IPS-18c (cell line): Measurements from ENCODE around the gene SIPA1L3.

Experiments used
- H3K4me3 ChIP-seq: 2 replicates; pipeline ENCODE4 v1.7.0; 2013; ENCODE audit warnings: low read depth, mild to moderate bottlenecking, low read length, moderate library complexity; ENCODE audit not compliant: insufficient read depth
- H3K9me3 ChIP-seq: one replicate; pipeline ENCODE4 v1.6.1; 2013; ENCODE audit warnings: mild to moderate bottlenecking, low read length, moderate library complexity; ENCODE audit not compliant: control insufficient read depth, insufficient read depth

SIPA1L3 gene

DNA sequence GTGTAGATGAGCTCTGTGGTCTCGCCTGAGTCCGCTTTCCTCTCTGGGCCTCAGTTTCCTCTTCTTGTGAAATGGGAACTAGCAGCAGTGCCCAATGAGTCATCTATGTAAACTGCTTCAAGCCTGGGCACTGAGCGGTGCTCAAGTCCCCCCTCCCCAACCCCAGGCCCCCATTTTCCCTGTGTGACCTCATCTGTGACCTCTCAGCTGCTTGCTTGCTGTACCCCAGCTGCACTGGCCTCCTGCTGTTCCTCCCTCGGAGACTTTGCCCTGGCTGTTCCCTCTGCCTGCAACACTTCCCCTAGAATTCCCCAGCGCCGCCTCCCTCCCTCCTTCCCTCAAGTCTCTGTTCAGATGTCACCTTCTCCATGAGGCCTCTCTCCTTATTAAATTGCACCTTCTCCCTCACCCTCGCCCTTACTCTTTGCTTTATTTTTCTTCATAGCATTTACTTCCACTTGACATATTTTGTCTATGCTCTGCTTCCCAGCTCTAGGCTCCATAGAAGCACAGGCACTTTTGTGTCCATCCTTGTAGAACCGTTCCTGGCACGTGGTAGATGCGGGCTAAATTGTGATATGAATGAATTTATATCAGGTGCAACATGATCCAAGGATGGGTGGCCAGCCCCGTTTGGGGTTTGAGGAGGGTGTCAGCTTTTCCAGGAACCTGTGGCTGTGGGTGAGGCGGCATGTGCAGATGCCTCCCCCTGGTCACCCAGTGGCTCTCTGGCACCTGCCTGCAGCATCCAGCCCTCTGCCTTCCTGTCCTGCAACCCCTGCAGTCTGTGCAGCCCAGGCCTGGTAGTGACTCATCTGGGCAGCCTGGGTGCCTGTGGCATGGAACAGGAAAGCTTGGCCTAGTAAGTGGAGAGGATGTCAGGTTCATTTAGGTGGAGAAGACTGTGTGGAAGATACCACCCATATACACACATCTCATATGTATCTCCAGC lies 26.3 kb downstream of the SIPA1L3 start:
- Histone ChIP-seq H3K4me3 (no peak overlapping the region), H3K9me3 (peaks cover 8% of the 10 kb centered on the region)

DNA sequence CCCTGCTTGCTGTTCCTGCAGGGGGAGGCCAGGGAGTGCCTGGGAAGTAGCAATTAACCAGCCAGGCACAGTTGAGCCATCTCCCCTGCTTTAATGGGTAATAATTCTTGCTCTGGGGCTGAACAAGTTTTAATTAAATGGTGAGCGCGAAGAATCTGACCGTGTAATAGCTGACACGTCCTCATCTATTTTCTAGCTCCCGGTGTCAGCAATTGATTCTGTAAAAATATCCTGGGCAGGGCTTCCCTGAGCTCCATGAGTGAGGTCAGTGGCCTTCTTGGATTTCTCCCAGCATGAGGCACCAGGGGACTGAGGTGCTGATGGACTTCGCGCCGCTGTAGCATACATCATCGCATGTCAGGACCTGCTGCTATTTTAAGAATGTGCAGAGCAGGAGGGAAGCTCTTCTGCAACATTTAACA lies 26.9 kb downstream of the SIPA1L3 start:
- H3K9me3 ChIP-seq: peaks cover 8% of the 10 kb centered on the region
- H3K4me3 ChIP-seq: no peak overlapping the region

DNA sequence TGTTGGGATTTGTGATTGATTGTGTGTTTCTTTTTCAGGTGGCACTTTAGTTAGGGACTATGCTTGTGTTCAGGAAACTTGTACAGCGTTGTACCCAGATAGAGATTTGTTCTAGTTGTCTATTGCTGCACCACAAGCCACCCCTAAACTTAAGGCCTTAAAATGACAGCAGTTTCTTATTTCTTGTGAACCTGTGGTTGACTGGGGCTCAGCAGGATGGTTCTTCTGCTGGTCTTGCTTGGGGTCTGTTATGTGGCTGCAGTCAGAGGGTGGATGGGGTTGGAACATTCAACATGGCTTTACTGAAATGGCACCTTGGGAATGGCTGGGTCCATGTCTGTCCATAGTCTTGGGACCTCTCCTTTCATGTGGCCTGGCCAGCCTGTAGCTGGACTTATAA lies 28.3 kb downstream of the SIPA1L3 start:
- H3K9me3 ChIP-seq: peaks cover 8% of the 10 kb centered on the region
- no peak overlapping the region for H3K4me3 ChIP-seq

DNA sequence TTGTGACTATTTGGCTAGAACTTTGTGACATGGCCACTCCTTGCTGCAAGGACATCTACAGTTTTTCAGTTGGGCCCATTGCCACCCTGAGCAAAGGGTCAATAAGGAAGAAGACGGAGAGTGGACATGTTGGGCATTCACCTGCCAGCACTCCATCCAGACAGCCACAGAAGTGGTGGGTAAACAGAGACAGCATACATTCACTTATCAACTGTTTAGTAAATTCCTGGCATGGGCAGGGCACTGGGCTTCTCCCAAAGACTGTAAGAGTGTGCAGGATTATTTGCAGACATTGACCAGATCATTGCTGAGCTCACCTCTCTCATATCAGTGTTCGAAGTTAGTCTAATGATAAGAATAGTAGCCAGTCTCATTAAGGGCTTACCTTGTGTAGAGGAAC lies 29.2 kb downstream of the SIPA1L3 start:
- Histone ChIP-seq H3K9me3 (peaks cover 8% of the 10 kb centered on the region), H3K4me3 (no peak overlapping the region)

DNA sequence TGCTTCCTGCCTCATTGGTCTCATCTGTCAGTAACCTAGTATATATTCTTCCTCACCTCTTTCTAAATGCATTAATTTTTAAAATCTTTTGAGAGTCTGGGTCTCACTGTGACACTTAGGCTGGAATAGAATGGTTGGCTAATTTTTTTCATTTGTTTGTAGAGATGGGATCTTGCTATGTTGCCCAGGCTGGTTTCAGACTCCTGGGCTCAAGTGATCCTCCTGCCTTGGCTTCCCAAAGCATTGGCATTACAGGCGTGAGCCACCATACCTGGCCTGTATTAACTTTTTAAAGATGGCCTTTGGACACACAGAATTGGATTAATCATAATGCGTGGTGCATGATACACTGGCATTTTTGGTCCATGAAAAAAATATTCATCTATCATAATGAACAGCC lies 29.9 kb downstream of the SIPA1L3 start:
- Histone ChIP-seq H3K9me3 (peaks cover 8% of the 10 kb centered on the region), H3K4me3 (no peak overlapping the region)

DNA sequence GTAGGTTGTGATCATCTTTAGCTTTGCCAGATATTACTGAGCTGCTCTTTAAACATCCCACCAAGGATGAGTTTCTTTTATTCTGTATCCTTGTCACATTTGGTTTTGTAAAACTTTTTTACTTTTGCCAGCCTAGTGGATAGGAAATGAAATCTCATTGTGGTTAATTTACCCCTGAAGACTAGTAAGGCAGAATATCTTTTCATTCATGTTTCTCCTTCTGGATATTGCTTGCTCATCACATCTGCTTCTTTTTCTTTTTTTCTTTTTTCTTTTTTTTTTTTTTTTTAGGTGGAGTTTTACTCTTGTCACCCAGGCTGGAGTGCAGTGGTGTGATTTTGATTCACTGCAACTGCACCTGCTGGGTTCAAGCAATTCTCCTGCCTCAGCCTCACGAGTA lies 31.3 kb downstream of the SIPA1L3 start:
- Histone ChIP-seq H3K4me3 (no peak overlapping the region), H3K9me3 (peaks cover 8% of the 10 kb centered on the region)

DNA sequence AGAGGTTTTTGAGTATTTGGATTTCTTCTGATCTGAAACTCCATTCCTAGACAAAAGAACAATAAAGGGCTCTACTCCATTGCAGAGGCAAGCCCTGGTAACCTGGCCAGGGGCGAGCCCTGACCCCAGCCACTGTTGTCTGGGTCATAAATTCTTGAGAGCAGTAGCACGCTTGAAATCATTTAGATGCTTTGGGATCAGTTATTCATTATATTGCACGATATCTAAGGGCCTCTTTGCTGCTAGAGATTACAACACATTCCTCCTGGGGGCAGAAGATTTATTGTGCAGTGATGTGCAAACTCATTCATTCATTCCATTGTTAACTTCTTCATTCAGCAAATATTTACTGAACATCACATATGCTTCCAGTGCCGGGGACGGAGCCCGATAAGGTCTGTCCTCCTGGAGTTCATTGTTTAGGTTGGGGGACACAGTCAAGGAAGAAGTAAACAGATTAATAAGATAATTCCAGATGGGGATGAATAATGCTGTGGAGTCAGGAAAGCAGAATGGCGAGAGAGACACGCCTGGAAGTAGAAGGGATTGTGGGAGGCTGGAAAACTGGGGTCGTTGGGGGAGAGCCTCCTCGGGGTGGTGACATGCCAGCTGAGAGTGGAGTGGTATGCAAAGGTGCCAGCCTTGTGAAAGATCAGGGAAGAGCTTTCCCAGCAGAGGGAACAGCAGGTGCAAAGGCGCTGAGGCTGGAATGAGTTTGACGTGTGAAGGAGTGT lies 34.9 kb downstream of the SIPA1L3 start:
- H3K9me3 ChIP-seq: no peaks in the 10 kb centered on the region
- H3K4me3 ChIP-seq: no peak overlapping the region

DNA sequence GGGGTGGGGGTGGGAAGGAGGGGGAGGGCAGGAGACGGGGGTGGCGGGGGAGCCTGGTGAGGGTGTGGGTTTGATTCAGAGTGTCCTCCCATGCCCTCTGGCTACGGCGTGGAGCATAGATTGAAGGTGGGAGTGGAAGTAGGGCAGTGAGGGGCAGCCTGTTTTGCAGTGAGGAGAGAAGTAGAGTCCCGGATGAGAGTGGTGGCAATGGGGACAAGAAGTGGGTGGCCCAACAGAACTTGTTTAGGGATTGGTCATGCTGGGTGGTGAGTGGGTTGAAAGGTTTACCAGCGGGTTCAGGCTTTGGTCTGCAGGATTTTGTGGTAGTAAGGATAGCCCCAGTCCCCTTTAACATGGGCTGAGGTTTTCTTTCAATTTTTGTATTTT lies 35.5 kb downstream of the SIPA1L3 start:
- Histone ChIP-seq H3K4me3 (no peak overlapping the region), H3K9me3 (no peaks in the 10 kb centered on the region)

DNA sequence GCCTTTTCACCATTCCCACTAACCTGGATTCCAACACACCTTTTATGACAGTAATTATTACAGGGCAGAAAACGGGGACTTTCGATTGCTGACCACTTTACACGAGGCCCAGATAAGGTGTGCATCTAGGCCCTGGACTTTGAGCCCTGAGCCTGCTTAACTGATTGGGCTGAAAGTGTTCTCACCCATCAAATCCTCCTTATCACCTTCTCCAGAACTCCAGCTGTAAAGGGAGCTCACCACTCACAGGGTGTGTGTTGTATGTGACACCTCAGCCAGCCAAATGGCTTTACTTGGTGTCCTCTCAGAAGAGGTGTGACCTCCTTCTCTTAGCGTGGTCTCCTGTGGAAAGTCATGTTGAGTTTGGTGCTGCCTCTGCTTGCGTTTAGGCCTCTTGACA lies 36.5 kb downstream of the SIPA1L3 start:
- Histone ChIP-seq H3K4me3 (no peak overlapping the region), H3K9me3 (no peaks in the 10 kb centered on the region)

DNA sequence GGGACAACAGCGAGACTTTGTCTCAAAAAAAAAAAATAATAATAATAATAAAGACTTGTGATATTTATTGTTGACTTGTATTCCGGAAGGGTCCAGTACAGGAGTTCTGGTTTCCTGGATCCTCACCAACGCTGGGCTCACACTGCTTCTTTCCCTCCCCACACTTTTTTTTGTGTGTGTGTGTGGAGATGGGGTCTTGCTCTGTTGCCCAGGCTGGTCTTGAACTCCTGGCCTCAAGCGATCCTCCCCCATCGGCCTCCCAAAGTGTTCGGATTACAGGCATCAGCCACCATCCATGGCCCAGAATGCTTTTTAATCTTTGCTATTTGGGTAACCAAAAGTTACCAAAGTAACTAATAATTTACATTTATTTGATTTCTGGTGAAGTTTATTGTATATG lies 39.1 kb downstream of the SIPA1L3 start:
- H3K9me3 ChIP-seq: no peaks in the 10 kb centered on the region
- no peak overlapping the region for H3K4me3 ChIP-seq

DNA sequence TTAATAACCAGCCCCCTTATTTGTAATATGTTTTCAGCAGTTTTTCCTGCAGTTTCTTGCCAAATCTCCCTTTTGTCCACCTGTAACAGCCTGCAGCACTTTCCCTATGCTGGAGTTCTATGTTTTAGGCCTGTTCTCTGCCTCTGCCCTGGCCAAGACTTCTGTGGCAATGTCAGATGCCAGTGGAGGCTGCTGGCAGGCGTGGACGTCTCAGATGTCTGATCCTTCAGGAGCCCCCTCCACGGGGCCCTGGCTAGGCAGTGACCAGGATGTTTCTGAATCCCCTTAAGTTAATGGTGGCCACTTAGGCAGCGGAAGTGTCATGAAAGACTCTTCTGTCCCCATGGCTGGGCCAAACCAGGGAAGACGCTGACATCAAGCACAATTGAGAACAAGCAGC lies 40.8 kb downstream of the SIPA1L3 start:
- Histone ChIP-seq H3K9me3 (no peaks in the 10 kb centered on the region), H3K4me3 (no peak overlapping the region)

DNA sequence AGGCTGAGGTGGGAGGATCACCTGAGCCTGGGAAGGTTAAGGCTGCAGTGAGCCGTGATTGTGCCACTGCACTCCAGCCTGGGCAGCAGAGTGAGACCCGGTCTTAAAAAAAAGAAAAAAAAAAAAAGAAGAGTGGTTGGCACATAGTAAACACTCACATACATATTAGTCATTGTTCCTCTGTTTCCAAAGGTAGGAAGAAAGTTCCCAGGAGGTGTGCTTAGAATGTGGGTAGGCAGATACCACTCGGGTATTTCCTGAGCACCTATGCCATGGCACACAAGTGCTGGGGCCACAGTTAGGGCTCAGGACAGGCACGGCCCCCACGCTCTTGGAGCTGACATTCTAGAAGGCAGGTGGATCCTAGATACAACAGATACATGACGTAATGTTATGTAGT lies 41.4 kb downstream of the SIPA1L3 start:
- H3K9me3 ChIP-seq: no peaks in the 10 kb centered on the region

DNA sequence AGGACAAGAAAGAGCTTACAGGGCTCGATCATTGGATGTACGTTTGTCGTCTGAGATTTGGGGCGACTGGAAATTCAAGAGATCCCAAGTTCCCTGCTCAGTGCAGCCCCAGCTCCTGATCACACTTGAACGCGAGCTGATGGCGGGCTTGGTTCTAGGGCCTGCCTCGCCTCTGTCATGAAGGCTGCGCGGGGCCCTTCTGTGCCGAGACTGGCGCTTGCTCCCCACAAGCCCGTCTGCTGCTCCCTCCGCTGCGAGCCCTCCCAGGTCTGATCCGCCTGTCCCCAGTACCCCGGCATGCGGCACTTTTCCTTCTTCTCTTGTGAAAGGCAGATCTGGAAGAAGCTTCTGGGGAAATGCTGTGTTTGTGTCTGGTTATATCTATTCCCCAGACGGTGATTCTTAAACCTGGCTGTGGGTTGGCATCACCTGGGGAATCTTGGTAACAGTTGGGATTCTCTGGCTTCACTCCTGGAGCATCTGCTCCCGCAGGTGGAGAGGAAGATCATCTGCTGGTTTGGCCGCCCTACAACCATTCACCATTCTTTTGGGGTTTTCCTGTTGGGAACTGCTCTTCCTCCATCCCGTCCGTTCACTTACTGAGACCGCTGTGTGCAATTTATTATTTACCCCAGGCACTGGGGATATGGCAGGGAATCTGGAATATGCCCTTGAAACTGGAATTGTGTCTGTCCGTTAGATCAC lies 43.6 kb downstream of the SIPA1L3 start:
- no peaks in the 10 kb centered on the region for H3K9me3 ChIP-seq
- H3K4me3 ChIP-seq: no peak overlapping the region

More for the DNA sequence above, 41.4 kb downstream of the SIPA1L3 start:
- no peak overlapping the region for H3K4me3 ChIP-seq

DNA sequence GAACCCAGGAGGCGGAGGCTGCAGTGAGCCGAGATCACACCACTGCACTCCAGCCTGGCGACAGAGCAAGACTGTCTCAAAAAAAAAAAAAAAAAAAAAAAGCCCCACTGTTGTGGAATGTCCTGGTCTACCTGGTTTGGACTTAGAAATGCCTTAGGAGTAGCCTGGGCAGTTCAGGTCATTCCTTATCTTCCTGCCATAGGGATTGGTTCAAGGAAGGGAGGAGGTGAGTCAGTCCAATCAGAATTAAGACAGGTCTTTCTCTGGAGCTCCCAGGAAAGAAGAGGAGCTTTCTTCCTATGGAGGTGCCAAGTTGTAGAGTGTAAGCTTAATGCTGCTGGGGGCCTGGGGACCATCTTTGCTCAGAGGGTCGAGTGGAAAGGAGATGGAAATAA lies 44.8 kb downstream of the SIPA1L3 start:
- Histone ChIP-seq H3K4me3 (no peak overlapping the region), H3K9me3 (no peaks in the 10 kb centered on the region)

DNA sequence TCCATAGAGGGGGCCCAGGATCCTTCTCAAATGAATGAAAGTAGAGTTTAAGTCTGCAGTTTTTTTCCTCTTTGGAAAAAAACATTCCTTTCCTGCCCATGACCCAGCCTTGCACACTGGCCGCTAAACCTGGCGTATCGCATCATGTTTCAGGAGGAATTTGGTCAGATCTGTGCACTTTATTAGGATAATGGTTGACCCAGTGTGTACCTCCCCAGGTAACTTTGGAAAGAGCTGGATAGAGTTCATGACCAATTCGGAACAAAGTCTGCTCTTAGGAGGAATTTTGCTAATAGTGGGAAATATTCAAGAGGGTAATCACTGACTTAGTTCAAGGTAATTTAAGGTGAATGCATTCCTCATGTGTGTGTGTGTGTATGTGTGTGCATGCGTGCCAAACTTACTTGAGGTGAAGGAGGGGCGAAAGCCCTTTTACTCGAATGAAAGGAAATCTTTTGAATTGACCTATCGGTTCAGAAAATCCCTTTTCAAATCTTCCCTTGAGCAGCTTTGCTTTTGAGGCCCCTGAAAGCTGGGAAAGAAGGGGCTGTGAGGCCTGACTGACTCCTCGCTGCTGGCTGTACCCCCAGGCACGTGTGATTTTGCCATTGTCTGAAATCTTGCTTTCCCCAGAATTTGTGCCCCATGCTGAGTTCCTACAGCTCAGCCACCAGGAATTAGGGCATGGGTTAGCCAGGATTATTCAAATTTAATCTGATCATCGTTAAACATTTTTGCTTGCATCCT lies 46.3 kb downstream of the SIPA1L3 start:
- Histone ChIP-seq H3K9me3 (no peaks in the 10 kb centered on the region), H3K4me3 (no peak overlapping the region)

DNA sequence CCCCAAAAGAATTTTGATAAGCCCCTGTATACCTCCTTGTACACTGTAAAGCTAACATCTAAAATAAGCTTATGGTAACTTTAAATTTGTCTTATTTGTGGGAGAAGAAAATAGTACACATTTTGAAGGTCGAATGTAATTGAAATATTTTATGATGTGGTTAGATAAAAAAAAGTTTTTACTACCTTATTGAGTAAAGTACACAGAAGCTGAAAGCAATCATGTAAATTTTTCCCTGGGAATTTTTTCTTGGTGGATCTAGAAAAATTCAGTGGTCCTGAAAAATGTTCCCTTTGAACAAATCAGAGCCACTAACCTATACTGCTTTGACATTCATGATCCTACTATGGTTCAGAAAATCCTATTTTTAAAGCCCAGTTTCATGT lies 46.9 kb downstream of the SIPA1L3 start:
- Histone ChIP-seq H3K4me3 (no peak overlapping the region), H3K9me3 (no peaks in the 10 kb centered on the region)

DNA sequence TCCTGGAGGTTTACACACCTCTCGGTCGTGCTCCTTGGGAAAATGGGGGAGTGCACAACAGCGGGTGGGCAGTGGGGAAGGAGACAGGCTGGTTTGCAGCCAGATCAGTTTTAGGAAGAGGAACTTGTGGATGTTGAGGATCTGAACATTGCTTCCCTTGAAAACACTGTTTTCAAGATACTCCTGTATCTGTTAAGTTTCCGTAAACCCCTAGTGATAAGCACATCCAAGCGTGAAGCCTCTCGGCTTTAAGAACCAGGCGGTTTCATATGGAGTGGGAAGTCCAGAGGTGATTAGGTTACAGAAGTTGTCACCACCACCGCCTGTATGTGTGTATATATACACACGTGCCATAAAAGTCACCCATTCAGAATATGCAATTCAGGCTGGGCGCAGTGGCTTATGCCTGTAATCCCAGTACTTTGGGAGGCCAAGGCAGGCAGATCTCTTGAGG lies 47.4 kb downstream of the SIPA1L3 start:
- Histone ChIP-seq H3K4me3 (no peak overlapping the region), H3K9me3 (no peaks in the 10 kb centered on the region)
